SKM-1 (cell line): Measurements from ENCODE around the gene ZC3H15.
"Not testable (repeated sequence)": the region's sequence is repeated elsewhere in the genome, so short reads cannot be mapped to it uniquely, and the experiment has no call there.

ENCODE experiments used
- DNase-seq: peaks from one replicate; lab custom pipeline; 2025; ENCODE audit not compliant: unreplicated experiment; lab: John Stamatoyannopoulos, UW

The ZC3H15 gene

DNA sequence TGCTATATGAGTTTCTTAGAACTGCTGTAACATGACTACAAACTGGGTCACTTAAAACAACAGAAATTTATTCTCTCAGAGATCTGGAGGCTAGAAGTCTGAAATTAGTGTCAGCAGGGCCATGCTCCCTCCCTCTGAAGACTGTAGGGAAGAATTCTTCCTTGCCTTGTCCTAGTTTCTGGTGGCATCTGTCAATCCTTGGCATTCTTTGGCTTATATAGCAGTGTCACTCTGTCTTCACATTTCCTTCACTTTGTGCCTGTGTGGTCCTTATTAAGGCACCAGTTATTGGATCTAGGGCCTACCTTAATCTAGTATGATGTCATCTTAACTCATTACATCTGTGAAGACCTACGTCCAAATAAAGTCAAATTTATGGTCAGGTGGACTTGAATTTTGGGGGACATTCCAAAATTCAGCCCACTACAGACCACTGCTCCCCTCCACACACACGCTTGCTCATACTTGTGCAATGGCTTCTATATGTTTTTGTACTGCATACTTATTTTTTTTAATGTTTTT lies 7.6 kb downstream of the ZC3H15 start:
- DNase-seq: no peak

DNA sequence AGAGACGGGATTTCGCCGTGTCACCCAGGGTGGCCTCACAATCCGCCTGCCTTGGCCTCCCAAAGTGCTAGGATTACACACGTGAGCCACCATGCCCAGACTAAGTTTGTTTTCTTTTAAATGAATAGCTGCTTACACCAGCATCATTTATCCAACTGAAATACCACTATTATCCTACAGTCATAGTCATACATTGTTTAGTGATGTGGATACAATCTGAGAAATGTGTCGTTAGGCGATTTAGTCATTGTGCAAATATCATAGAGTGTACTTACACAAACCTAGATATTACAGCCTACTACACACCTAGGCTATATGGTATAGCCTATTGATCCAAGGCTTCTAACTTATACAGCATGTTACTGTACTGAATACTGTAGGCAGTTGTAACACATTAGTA lies 10.3 kb downstream of the ZC3H15 start:
- DNase-seq: no peak

DNA sequence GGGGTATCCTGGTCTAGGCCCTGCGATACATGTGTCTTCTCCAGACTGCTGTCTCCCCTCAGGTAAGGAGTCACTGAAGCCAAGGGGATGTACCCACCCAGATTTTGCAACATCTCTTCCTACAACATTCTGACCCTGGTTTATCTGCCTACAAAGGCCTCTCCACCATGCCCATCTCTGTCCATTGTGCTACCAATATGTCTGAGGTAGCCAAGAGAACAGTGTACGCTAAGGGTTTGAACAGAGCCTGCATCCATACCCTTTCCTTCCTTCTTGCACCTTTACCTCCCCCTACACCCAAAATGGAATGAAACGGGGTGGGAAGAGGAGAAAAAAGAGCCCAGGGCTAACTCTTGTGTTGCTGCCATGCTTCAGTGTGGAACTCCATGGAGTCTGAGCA lies 11.9 kb downstream of the ZC3H15 start:
- DNase-seq: no peak

DNA sequence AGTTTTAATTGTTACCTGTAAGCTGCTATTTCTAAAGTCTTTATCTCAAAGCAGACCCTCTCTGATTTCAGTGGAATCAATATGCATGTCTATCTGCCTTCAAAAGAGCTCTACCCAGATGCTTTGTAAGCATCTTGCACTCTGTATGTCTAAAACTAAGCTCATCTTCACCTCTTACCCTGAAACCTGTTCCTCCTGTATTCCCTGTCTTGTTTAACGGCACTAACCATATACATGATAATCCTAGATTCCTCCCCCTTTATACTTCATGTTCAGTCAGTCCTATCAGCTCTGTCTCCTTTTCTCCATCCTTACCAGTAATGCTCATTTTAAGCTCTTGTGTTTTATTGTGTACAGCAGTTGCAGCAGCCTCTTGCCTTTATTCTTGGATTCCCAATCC lies 12.8 kb downstream of the ZC3H15 start:
- DNase-seq: no peak

DNA sequence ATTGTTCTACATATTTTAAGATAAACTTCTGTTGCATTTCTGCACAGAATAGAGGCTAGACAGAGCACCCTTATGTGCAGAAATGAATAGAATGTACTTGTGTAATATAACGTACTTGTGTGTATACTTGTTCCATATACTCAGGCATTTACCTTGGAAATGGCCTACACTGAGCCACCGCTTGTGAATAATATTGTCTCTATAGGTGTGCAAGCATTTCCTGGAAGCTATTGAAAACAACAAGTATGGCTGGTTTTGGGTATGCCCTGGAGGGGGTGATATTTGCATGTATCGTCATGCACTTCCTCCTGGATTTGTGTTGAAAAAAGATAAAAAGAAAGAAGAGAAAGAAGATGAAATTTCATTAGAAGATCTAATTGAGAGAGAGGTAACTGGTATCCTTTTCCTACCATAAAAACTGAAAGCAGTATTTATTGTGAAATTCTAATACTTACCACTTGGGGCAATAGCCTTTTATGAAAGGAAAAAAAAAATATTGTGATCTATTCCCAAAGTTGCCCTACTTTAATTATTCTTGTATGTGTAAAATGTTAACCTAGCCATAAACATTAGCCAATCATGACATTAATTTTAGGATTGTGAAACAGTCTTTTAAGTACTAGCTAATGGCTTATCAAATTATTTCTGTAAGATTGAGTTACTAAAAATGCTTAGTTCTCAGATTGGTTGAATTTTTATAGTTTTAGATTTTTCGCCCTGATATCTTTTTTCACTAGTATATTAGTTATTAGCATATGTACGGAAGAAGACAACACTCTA lies 18.0 kb downstream of the ZC3H15 start:
- DNase-seq: peak; percentile 38

DNA sequence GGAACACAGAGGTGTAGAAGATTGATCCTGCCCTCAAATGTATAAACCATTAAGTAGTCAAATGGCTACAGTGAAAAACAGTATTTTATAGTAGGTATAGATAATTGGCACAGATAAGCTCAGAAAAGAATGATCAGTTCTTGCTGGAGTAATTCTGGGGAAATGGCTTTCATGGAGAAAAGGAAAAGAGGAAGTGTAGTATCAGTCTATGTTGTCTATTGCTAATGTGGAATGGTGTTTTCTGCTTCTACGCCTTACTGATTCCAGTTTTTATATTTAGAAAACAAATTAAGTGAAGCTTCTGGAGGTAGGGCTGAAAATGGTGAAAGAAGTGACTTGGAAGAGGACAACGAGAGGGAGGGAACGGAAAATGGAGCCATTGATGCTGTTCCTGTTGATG lies 22.2 kb downstream of the ZC3H15 start:
- DNase-seq: no peak

DNA sequence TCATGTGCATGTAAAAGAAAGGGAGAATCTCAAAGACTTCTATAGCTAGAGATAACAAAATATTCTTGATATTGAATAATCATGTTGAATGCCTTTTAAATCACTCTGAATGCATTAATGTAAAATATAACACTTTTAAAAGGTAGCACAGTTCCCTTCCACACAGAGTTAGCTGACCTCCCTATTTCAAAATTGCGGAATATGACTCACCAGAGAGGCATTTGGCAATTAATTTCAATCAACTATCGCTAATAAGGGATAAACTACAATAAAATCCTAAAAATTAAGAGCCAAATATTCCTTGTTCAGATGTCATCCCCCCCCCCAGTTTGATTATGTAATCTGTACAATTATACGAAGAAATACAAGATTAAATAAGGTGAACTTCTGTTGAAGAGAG lies 29.3 kb downstream of the ZC3H15 start:
- no peak for DNase-seq

DNA sequence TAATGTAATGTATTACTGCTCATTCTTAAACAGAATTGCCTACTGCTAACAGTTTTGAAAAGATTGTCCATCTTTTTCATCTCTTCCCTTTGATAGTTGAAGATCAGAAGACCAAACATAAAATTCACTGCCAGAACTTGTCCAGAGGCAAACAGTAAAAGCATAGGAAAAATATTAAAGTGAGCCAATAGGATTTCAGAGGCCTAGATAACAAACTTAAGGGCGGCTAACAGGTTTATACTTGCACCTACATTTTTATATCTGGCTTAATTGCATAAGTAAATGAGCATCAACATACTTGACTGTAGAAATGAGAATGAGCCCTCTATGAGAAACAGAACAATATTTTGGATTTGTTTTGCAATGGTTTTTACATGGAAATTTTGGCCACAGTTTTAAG lies 30.3 kb downstream of the ZC3H15 start:
- no peak for DNase-seq

DNA sequence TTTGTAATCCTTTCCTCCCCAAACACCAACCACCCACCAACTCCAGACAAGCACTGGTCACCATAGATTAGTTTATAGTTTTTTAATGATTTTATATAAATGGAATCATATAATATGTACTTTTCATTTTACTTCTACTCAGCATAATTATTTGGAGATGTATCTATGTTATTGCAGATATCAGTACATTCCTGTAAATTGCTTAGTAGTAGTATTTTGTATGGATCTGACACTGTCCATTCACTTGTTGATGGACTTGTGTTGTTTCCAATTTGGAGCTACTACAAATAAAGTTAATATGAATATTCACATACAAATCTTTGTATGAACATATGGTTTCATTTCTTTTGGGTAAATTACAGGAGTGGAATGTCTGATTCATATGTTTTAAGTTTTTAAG lies 31.0 kb downstream of the ZC3H15 start:
- no peak for DNase-seq

DNA sequence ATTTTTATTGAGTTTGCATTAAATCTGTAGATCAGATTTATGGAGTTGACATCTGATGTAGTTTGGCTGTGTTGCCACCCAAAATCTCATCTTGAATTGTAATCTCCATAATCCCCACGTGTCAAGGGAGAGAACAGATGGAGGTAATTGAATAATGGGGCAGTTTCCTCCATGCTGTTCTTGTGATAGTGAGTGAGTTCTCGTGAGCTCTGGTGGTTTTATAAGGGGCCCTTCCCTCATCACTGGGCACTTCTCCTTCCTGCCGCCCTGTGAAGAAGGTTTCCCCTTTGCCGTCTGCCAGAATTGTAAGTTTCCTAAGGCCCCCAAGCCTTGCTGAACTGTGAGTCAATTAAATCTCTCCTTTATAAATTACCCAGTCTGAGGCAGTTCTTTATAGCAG lies 32.2 kb downstream of the ZC3H15 start:
- DNase-seq: no peak

DNA sequence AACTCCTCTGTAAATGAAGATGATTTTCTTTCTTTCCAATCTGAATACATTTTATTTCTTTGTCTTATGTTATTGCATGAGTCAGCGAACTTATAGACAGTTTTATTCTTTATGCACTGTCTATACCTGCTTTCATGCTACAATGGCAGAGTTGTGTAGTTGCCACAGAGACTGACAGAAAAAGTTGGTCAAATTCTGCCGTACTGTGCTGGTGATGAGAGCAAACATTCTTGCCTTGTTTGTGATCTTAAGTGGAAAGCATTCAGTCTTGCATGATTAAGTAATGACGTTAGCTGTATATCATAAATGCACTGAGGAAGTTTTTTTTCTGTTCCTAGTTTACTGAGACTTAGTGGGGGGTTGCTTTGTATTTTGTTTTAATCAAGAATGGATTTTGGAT lies 32.9 kb downstream of the ZC3H15 start:
- DNase-seq: no peak

DNA sequence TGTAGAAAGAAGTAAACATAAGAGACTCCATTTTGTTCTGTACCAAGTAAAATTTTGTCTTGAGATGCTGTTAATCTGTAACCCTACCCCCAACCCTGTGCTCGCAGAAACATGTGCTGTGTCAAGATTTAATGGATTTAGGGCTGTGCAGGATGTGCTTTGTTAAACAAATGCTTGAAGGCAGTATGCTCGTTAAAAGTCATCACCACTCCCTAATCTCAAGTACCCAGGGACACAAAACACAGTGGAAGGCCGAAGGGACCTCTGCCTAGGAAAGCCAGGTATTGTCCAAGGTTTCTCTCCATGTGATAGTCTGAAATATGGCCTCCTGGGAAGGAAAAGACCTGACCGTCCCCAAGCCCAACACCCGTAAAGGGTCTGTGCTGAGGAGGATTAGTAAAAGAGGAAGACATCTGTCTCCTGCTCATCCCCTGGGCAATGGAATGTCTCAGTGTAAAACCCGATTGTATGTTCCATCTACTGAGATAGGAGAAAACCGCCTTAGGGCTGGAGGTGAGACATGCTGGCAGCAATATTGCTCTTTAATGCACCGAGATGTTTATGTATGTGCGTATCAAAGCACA lies 35.6 kb downstream of the ZC3H15 start:
- not testable (repeated sequence) for DNase-seq

DNA sequence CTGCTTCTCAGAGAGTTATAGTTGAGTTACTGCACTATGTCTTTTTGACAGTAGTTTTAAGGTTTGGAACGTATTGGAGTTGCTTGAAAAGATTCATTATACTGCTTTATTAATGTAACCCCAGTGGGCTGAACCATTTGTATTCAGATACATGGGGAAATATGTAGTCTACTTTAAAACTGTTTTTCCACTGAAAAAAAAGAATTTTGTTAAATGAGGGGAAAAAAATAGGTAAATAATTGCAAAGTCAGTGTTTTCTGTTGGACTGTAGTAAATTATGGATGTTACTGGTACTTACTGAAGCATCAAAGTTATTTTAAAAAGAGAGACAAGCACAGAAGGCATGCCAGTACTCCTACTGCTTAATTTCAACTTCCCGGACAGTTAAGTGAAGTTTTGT lies 36.4 kb downstream of the ZC3H15 start:
- no peak for DNase-seq

DNA sequence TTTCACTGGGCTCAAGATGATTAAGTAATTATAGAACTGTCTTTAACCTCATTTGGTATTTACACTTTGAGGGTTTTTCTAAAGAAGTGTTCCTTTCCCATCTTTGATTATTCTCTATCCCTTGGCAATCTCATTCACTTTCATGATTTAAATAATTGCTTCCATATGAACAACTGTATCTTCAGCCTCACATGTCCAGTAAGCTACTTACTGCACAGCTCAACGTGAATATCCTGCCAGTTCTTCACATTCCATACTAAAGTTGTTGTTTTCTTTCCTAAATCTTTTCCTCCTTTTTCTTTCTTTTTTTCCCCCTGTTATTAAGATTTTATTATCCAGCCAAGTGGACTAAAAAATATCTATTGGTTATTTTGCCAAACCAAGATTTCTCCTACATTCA lies 37.7 kb downstream of the ZC3H15 start:
- DNase-seq: no peak

DNA sequence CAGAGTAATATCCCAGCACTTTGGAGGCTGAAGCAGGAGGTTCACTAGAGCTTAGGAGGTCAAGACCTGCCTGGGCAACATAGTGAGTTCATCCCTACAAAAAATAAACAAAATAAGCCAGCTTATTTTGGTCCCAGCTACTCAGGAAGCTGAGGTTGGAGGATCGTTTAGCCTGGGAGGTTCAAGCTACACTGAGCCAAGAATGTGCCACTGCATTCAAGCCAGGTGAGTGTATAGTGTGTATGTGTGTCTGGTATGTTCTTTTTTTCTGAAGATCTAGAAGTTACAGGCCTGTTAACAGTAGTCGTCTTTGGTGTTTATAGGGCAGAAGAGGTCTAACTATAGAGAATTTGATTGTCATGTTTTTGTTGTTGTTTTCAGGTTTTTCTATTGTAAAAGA lies 40.2 kb downstream of the ZC3H15 start:
- no peak for DNase-seq

DNA sequence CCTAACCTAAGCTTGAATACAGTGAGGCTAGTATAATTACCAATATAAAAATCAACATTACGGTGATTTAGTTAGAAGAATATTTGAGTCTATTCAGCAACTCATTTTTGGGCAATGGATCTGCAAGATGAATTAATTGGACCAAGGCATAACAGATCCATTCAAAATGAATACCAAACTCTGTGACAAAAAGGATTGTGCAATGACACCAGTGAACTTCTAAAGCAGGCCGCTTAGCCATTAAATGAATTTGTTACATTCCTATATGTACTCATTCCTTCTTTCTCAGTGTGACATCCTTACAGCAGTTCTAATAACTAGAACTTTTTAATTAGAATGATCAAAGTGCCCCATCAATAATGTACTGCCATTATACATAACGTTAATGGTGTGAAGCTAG lies 44.3 kb downstream of the ZC3H15 start:
- DNase-seq: no peak

DNA sequence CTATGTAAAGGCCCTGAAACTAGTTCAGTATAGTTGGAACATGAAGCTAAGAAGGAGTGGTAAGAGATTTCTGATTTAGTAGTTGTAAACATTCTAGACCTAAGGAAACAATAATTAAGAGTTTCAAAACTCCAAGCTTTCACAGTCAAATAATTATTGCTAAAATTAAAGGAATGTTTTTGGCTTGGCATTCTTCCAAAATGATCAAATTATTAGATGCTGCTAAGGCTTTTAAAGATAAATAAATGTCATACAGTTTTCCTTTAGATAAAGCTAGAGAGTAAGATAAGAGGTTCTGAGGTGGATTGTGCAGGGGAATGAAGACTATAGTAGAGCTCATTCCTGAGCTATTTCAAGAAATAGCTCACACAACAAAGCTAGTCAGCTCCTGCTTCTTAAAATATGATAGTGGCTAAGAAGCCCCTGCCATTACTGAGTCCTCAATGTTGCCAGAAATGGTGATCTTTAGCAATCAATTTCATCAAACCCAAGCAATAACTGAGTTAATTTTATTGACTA lies 45.3 kb downstream of the ZC3H15 start:
- DNase-seq: no peak

DNA sequence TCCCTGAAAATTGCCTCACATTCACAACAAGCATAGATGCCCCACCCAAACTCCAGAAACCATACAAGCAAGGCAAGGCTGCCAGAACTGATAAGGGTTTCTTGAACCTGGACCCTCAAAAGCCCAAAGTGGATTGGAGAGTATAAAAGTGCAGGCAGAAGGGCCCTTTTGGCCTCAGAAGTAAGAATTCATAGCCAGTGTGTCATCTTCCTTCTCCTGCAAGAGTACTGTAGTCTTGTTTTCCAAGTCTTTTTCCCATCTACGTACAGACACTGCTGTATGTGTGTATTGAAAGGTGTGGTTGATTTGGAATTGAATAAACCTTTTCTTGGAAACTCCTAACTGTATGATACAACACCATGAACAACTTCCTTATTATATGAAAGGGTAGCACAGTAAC lies 46.8 kb downstream of the ZC3H15 start:
- no peak for DNase-seq

DNA sequence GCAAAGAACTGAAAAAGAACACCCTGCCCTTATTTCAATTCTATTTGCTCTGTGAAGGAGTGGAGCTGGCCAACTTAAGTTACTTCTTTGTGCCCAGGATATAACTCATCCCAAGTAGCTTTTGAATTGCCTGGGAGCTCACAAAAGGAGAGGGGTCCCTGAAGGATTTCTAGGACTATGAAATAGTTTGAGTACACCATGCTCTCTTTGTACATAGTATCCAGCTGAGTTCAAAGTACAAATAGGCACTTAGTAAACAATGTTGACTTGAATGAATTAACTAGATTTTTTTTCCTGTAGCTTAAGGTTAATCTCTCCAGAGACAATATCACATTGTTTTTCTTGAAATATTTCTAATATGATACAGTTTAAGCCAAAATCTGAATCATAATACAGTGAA lies 47.7 kb downstream of the ZC3H15 start:
- DNase-seq: no peak

DNA sequence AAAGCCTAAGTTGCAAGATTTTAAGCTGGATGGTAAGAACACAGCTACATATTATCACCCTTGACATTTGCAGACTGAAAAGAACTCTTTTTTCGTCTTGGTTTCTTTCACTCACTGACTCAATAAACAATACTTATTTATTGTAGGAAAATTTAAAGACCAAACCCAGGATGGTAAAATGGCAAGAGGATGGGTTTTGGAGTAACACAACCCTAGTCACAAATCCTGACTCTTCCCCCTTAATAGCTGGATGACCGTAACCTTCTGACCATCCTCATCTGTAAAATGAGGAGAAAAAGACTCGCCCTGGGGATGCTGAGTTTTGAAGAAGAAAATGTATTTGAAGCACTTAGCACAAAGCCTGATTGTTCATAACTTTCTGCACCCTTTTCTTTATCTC lies 48.3 kb downstream of the ZC3H15 start:
- no peak for DNase-seq

DNA sequence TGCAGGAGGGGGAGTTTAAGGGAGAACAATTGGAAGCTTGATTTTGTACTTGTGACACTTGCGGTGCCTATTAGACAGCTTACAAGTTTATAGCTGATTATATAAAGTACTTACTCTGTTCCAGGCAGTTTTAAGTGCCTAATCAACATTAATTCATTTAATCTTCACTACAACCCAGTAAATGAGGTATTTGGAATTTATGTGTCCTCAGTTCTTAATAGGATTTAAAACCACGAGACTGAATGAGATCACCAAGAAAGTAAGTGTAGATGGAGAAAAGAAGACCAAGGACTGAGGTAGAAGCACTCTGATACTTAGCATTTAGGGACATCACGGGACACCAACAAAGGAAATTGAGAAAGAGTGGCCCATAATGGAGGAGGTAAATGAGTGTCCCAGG lies 49.8 kb downstream of the ZC3H15 start:
- DNase-seq: no peak

DNA sequence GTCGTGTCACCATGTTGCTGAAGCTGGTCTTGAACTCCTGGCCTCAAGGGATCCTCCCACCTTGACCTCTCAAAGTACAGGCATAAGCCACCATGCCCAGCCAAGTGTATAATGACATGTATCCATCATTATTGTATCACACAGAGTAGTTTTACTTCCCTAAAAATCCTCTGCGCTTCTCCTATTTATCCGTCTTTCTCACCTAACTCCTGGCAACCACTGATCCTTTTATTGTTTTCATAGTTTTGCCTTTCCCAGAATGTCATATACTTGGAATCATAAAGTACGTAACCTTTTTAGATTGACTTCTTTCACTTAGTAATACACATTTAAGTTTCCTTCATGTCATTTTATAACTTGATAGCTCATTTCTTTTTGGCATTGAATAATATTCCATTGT lies 51.0 kb downstream of the ZC3H15 start:
- no peak for DNase-seq

DNA sequence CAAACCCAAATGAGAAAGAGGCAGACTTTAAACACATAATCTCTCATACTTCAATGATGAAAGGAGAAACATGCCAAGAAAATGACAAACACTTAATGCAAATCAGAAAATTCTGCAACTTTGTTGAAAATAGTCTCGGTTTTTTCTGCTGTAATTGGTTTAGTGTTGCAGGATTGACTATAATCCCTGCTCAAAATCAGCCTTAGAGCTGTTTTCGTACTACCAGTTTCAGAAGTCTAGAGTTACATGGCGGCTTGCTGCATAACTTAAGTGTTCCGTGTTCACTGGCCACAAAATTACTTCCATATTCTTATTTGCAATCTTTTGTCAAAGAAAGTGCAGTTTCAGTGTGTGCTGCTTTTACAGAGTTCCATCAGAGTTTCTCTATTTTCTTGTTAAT lies 54.9 kb downstream of the ZC3H15 start:
- no peak for DNase-seq
